ENCODE measurements around the gene RNPEPL1. TPM values are rescaled to one million over a fixed set of nuclear protein-coding genes. Genes with fewer than 3 reads are reported as not detected.

Gene RNPEPL1
- total RNA-seq, 1 experiment from 2014 or later, result 5.6 TPM

DNA sequence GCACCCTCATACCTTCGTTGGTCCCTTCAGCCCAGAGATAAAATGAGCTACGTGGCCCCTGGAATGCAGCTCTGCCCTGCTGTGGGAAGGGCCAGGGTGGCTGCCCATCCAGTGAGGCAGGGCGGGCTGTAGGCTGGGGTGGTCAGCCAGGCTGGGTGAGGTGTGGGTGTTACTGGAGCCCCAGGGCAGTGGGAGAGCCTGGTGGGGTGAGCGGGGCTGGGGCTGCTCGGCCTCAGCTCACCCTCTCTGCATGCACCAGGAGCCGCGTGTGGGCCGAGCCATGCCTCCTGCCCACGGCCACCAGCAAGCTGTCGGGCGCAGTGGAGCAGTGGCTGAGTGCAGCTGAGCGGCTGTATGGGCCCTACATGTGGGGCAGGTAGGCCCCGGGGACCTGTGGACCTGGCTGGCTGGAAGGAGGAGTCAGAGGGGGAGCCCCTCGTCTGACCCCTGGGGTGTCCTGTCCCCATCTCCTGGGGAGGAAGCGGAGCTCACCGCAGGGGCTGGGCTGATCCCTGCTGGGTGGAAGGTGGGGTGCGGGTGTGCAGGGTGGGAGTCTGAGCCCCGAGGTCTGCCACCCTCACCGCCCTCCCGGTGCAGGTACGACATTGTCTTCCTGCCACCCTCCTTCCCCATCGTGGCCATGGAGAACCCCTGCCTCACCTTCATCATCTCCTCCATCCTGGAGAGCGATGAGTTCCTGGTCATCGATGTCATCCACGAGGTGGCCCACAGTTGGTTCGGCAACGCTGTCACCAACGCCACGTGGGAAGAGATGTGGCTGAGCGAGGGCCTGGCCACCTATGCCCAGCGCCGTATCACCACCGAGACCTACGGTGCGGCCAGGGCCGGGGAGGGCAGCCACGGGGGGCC, 5.5 kb downstream of the RNPEPL1 start:
- in situ Hi-C loops (cut with HindIII; ENCODE audit: low sequenced_read_pairs), result no loop called here
- DNase-seq (ENCODE audit: low spot score), result no peak

DNA sequence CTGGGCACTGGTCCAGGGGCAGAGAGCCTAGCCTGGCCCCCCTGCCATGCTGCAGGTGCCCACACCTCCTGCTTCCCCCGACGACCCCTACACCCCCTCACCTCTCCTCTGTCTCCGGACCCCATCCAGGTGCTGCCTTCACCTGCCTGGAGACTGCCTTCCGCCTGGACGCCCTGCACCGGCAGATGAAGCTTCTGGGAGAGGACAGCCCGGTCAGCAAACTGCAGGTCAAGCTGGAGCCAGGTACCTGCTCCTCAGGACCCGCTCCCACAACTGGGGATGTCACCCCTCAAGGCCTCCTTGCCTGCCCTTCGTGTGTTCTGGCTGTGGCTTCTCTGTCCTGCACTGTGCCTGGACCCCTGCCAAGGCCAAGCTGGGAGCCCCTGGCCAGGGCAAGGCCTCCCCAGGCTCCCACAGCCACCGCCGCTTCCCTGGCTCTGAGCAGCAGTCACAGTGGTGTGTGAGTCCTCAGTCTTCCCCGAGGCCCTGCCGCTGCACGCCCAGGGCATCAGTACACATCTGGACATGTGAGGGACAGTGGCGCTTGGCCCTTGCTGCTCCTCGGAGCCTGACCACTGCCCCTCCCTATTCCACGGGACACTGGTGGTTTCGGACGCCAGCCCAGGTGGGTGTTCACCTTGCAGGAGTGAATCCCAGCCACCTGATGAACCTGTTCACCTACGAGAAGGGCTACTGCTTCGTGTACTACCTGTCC, 6.3 kb downstream of the RNPEPL1 start:
- in situ Hi-C loops (cut with HindIII; ENCODE audit: low sequenced_read_pairs), result no loop called here
- DNase-seq (ENCODE audit: low spot score), result no peak

DNA sequence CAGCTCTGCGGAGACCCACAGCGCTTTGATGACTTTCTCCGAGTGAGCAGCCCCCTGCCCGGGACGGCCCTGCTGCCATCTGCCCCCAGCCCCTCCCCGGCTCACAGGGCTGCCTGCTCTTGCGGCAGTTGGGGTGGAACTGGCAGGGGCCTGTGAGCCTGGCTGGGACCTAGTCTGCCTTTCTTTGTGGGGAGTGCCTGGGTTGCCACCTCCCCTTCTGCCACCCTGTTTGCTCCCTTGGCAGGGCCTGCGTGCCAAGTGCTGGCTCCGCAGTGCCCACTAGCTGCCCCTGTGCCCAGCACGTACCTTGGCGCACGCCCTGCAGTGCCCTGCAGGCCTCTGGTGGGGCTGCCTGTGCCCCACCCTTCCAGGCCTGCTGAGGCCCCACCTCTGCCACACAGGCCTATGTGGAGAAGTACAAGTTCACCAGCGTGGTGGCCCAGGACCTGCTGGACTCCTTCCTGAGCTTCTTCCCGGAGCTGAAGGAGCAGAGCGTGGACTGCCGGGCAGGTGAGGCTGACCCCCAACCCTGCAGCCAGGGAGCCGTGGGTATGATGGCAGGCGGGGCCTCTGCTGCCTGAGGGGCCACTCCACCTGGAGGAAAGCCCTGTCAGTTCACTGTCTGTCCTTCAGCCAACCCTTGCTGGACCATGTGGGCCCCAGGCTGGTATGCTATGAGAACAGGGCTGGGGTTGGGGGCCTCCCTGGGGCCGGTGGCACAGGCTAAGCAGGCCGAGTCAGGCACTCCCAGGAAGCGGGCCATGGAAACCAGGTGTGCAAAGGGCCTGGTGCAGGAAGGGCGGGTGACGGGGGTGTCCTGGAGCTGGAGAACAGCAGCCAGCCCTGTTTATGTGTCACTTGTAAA, 7.0 kb downstream of the RNPEPL1 start:
- in situ Hi-C loops (cut with HindIII; ENCODE audit: low sequenced_read_pairs), result no loop called here
- DNase-seq (ENCODE audit: low spot score), result no peak

DNA sequence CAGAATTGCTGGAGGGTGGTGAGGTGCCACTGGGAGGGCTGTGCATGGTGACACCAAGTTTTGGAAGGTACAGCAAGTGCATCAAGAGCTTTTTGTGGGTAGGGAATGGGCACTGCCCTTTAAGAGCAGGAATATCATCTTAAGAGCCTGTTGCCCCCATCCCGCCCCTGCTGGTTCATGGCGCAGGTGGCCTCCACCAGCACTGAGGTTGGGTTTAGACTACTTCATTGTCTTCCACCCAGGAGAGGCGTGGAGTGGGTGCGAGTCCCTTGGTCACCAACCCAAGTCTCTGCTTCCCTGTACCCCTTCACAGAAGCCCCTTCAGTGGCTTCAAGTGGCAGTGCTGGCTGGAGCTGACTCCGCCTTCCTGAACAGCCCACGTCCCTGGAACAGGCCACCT, 7.8 kb downstream of the RNPEPL1 start:
- no peak for DNase-seq (ENCODE audit: low spot score)
- in situ Hi-C loops (cut with HindIII; ENCODE audit: low sequenced_read_pairs), result no loop called here

DNA sequence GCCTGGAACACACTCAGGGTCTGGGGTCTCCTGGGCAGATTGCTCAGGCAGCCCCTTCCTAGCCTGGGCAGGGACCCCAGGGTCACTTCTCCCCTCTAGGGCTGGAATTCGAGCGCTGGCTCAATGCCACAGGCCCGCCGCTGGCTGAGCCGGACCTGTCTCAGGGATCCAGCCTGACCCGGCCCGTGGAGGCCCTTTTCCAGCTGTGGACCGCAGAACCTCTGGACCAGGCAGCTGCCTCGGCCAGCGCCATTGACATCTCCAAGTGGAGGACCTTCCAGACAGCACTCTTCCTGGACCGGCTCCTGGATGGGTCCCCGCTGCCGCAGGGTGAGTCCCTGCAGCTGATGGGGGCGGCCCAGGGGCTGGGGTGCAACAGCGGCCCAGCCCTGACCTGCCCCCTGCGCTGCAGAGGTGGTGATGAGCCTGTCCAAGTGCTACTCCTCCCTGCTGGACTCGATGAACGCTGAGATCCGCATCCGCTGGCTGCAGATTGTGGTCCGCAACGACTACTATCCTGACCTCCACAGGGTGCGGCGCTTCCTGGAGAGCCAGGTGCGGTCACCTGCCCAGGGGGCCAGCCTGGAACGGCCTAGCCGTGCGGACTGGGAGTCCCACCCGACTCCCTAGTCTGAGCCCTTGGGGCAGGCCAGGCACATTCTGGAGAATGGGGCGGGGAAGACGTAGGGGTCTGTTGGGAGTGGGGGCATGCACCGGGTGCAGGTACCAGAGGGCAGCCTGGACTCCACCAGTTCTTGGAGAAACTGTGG, 8.3 kb downstream of the RNPEPL1 start:
- in situ Hi-C loops (cut with HindIII; ENCODE audit: low sequenced_read_pairs), result no loop called here
- DNase-seq (ENCODE audit: low spot score), result no peak

DNA sequence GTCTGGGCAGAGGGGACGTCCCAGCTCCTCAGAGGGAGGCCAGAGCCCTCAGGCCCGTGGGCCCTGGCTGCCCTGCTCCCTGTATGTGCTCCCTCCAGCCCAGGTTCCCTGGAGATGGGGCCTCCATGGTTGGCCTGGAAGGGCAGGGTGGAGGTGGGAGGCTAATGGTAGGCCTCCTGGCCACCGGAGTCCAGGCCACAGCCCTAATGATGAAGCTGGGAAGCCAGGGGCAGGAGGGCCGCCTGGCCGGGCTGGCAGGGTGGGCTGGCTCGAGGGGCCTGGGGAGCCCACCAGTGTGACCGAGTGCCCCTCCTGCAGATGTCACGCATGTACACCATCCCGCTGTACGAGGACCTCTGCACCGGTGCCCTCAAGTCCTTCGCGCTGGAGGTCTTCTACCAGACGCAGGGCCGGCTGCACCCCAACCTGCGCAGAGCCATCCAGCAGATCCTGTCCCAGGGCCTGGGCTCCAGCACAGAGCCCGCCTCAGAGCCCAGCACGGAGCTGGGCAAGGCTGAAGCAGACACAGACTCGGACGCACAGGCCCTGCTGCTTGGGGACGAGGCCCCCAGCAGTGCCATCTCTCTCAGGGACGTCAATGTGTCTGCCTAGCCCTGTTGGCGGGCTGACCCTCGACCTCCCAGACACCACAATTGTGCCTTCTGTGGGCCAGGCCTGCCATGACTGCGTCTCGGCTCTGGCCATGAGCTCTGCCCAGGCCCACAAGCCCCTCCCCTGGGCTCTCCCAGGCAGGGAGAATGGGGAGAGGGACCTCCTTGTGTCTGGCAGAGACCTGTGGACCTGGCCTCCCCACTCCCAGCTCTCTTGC, 9.2 kb downstream of the RNPEPL1 start:
- no peak for DNase-seq (ENCODE audit: low spot score)
- in situ Hi-C loops (cut with HindIII; ENCODE audit: low sequenced_read_pairs), result no loop called here

DNA sequence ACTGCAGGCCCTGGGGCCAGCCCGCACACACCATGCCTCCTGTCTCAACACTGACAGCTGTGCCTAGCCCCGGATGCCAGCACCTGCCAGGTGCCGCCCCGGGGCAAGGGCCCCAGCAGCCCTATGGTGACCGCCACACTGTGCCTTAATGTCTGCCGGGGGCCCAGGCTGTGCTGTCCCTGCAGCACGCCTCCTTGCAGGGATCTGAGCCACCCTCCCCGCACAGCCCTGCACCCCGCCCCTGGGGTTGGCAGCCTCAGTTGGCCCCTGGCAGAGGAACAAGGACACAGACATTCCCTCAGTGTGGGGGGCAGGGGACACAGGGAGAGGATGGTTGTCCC, 9.8 kb downstream of the RNPEPL1 start:
- DNase-seq (ENCODE audit: low spot score), result no peak
- in situ Hi-C loops (cut with HindIII; ENCODE audit: low sequenced_read_pairs), result no loop called here

DNA sequence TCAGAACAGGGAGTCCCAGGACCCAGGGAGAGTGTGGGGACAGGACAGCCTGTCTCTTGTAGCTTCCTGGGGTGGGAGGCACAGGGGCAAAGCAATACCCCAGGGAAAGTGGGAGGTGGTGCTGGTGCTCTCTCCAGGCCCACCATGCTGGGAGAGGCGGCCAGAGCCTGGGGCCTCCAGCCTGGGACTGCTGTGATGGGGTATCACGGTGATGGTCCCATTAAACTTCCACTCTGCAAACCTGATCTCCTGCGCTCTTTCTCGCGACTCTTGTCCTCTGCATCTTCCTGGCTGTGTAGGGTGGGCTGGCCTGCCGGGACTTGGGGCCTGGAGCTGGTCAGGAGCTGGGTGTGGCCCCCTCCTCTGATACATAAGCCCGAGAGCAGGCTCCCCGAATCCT, 10.2 kb downstream of the RNPEPL1 start:
- in situ Hi-C loops (cut with HindIII; ENCODE audit: low sequenced_read_pairs), result no loop called here
- DNase-seq (ENCODE audit: low spot score), result no peak

DNA sequence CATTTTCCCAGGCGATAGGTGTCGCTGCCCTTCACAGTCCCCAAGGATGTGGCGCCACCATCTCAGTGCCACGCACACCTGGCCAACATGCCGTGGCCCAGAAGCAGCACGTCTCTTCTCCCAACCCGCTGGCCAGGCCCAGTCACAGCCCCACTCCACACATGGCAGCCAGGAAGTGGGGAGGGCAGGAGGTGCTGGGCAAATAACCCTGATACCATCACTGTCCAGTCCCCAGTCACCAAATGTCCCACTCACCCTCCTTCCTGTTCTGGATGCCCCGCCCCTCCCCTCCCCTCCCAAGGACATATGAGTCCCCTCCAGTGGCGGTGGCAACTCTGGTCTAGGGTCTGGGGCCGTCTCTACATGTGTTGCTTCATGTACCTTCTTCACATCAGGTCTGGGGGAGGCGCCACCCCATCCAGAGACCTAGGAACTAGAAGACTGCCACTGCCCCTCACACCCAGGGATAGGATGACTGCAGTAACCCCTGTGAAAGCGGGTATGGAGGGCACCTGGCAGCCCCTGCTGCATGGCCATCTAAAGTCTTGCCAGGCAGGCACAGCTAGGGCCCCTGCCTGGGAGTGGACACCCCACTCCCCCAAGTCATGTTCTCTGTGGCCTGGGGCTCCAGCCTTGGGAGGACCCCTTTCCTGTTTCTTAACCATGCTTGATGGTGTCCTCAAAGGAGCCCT, 10.9 kb downstream of the RNPEPL1 start:
- no peak for DNase-seq (ENCODE audit: low spot score)
- in situ Hi-C loops (cut with HindIII; ENCODE audit: low sequenced_read_pairs), result no loop called here

DNA sequence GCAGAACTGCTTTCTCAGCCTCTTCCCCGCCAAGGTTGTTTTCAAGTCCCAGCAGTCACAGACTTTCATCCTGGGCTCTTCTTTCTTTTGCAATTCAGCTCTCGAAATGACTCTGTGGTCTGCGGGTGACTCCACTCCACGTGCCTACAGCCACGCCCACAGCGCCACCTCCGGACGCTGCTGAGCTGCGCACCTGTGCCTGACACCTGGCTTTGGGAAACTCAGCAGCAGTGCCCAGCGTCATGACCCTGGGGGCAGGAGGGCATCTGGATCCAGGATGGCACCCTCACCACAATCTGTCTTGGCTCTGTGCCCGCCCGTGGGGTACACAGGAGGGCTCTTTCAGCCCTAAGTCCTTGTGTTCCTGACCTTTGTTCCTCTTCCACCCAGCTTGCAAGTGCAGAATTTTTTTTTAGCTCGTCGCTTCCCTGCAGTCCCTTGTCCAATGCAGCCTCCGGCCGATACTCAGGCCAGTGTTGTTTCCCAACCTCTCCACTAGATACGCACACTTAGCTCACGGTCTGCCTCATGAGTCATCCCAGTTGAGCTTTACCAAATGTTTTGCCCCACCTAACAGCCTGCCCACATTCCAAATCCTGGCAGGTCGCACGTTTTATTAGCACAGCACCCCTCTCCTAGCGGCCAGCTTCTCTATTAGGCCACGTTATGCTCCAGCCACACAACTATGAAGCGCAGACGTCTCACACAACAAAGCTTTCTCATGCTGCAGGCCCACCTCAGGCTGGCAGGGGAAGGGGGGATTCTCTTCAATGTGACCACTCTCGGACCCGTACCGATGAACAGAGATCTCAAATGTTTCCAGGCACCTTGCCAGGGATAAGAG, 11.7 kb downstream of the RNPEPL1 start:
- DNase-seq (ENCODE audit: low spot score), result no peak
- in situ Hi-C loops (cut with HindIII; ENCODE audit: low sequenced_read_pairs), result no loop called here

DNA sequence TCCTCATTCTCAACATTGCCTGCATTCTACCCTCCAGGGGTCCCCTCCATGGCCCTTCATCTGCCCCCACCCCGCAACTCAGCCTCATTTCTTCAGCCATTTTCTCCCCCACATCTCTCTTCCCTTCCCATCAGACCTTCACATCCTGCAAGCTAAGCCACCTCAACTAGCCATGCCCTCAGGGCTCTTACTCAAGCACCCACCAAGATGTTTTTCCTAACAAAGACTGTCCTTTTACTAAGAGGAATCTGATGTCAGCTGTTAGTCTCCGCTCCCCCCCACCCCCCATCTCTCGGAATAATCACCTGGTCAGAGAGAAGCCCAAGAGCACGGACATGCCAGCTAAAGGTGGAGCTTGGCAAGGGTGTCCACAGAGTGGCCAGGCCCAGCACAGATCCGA, 13.5 kb downstream of the RNPEPL1 start:
- in situ Hi-C loops (cut with HindIII; ENCODE audit: low sequenced_read_pairs), result no loop called here

DNA sequence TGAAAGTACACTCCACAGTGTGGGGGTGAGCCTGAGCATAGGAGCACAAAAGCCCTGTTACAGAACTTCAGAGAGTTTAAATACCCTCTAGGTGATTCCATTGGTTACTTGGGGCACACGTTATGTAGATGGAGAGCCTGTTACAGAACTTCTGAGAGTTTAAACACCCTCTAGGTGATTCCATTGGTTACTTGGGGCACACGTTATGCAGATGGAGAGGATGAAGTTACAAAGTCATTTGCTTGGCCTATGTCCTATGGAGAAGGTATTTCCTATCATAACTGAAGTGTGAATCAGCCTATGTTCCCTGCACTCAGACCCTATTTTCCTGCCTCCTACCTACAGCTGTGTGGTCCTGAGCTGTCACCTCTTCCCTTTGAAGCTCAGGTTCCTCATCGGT, 14.5 kb downstream of the RNPEPL1 start:
- in situ Hi-C loops (cut with HindIII; ENCODE audit: low sequenced_read_pairs), result no loop called here

More for the DNA sequence above, 13.5 kb downstream of the RNPEPL1 start:
- no peak for DNase-seq (ENCODE audit: low spot score)

DNA sequence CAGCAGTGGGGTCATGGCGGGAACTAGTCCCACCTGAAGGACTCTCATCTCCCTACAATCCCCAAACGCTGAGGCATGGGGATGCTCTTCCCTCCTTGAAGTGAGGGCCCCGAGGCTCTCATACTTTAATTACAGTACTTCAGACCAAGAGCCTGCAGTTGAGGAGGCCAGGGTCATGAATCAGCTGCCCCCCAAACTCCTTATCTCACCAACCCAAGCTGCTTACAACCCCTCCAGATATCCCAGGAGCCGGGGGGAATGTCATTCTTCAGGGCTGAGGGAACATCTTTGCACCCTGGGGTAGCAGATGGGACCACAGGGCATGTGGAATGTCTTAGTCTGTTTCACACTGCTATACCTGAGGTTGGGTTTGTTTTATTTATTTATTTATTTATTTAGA, 15.5 kb downstream of the RNPEPL1 start:
- in situ Hi-C loops (cut with HindIII; ENCODE audit: low sequenced_read_pairs), result no loop called here
- DNase-seq (ENCODE audit: low spot score), result no peak

More for the DNA sequence above, 14.5 kb downstream of the RNPEPL1 start:
- DNase-seq (ENCODE audit: low spot score), result no peak

DNA sequence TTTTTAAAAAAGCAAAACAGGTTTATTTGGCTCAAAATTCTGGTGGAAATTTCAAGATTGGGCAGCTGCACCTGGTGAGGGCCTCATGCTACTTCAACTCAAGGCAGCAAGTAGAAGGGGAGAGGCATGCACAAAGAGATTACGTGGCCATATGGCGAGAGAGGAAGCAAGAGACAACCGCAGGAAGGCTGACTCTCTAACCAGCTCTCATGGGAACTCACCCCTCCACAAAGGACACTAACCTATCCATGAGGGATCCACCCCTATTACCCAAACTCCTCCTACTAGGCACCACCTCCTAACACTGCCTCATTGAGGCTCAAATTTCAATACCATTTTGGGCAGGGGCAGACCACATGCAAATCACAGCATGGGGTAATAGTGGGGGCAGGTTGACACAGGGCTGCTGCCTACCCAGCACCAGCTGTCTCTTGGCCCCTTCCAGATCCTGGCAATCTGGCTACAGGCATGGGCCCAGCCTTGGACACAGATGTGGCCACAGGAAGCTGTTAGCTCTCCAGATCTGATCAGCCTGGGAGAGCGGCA, 16.3 kb downstream of the RNPEPL1 start:
- DNase-seq (ENCODE audit: low spot score), result no peak
- in situ Hi-C loops (cut with HindIII; ENCODE audit: low sequenced_read_pairs), result no loop called here

DNA sequence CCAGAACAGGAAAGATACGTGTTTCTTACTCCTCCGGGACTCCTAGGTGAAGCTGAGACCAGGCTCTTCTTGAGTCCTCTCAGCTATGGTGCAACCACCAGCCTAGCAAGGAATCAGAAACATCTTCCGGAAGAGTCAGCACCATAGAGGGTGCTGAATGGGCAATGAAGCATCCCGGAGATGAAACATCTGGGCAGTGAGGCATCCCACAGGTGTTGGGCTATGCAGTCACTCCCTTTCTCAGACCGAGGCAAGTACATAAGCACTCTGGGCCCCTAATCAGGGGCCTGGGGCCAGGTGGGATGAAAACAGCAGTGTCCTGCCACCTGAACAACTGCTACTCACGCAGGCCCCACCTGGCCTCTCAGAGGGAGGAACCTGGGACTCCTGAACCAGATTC, 16.8 kb downstream of the RNPEPL1 start:
- in situ Hi-C loops (cut with HindIII; ENCODE audit: low sequenced_read_pairs), result no loop called here
- DNase-seq (ENCODE audit: low spot score), result no peak

DNA sequence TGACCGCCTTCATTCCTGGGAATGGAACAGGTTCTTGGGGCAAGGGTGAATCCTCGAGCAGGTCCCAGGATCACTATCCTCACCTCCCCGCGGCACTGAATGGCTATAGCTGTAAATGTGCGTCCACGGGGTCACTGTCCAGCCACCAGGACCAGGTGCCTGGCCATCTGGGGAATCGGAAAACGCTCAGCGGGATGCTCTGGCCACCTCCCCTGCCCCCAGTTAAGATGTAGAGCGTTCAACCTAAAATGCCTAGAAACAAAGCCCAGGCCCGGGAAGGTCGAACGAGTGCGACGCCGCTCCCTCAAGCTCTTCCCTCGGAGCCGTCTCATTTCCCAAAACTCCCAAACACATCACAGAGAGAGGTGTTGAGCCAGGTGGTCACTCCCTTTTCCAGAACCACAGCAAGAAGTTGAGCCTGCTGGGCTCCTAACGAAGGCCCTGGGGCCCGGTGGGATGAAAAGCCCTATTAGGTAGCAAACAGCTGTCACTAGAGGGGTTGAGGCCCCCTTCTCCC, 17.5 kb downstream of the RNPEPL1 start:
- no peak for DNase-seq (ENCODE audit: low spot score)
- in situ Hi-C loops (cut with HindIII; ENCODE audit: low sequenced_read_pairs), result no loop called here

Data from G401 (cell line).